ENCODE measurements around the gene NFILZ.

The NFILZ gene

GRCh38 chr19:8629996-8630683 is at the start of gene NFILZ:
TSS of gene NFILZ (plus strand) at chr19:8630633. CDS start at chr19:8676766, 46,133 bp downstream.
- DNase-seq, result no peak

DNA sequence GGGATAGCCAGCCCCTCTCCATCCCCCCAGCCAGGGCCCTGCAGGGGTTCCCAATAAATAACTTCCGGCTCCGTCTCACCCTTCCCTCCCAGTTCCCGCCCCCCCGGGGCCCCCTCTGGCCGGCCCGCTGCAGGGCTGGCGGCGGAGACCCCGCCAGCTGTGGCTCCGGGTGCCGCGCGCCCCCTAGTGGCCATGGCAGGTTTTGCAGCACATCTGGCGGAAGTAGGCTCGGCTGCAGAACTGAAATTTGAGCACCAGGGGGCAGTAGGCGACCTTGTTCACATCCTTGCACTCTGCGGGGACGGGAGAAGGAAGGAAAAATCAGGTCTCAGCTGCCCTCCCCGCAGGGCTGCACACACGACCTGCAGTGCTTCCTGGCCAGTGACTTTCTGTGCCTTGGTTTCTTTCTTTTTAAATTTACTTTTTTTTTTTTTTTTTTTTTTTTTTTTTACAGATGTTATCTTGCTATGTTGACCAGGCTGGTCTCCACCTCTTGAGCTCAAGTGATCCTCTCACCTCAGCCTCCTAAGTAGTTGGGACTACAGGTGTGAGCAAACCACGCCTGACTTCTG is 49.6 kb upstream of the NFILZ start:
- DNase-seq, result peak; percentile 71 to 82 (median 77)

GRCh38 chr19:8584965-8585893 is 45.2 kb upstream of the NFILZ start:
- DNase-seq, result no peak

DNA sequence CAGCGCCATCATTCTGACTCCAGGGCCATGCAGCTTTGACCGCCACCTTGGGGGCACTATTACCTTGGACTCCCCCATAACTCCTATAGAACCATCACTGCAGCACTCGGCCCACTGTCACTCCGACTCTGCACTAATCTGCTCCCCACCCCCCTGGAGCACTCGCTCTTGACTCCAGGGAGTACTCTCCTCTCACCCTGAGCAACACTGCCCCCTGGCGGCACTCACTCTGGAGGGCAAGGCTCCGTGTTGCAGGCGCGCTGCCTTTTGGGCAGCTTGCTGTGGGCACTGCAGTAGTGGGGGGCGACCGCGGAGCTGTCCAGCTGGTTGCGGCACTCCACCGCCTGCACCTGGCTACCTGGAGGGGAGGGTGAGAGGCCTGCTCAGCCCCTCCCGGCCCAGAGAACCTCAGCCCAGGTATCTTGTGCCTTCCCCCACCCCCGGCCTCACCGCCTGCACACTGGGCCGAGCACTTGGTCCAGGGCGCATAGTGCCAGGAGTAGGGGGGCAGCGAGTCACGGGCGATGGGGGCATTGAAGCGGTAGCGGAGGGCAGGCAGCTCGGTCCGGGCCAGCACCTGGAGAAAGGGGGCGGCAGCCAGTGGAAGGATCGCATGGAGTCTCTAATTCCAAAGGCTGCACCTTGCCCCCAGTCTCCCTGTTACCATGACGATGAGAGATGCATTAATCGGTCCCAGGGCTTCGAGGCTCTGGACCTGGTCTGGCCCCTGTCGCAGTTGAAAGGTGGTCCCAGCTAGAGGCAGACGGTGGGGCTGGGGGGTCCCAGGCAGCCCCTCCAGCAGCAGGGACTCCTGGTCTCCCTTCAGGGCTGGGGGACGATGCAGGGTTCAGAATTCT is 44.3 kb upstream of the NFILZ start:
- DNase-seq, result peak in 1 of 4 experiments; percentile 36

- DNase-seq, result no peak
Measured at GRCh38 chr19:8589177-8589714, 41.2 kb upstream of the NFILZ start.

- peak; percentile 80 to 90 (median 86) for DNase-seq
Measured at GRCh38 chr19:8592231-8593009, 38.0 kb upstream of the NFILZ start.

GRCh38 chr19:8593931-8594330 is 36.5 kb upstream of the NFILZ start:
- no peak for DNase-seq

DNA sequence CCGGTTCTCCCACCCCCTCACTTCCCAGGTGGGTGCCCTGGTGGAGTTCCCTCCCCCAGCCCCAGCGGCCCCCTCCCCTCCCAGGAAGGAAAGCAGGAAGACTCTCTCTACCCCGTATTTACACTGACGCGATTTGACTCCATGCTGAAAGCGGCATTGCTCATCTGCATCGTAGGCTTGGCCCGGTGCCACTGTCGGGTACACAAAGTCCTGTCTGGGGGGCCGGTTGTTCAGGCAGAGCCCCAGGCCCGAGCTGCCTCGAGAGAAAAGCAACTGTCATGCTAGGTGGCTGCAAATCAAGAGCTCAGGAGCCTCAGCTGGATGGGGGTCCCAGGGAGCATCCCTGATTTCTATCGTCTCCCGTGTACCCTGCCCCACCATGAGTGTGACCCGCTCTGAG is 34.8 kb upstream of the NFILZ start:
- DNase-seq, result no peak

GRCh38 chr19:8596168-8596567 is 34.3 kb upstream of the NFILZ start:
- no peak for DNase-seq

DNA sequence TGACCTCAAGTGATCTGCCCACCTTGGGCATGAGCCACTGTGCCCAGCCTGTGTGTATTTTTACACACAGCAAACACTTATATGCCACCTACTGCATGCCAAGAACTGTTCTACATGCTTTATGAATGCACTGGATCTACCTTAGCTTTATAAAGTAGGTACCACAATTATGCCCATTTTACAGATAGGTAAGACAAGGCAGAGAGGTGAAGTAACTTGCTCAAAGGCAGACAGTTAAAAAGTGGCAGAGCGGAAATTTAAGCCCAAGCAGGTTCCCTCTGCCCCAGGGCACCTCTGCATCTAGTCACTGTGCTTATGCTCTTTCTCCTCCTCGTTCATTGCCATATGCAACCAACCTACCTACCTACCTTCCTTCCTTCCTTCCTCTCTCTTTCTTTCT is 30.4 kb upstream of the NFILZ start:
- no peak for DNase-seq

- no peak for DNase-seq
Measured at GRCh38 chr19:8600816-8601215, 29.6 kb upstream of the NFILZ start.

- DNase-seq, result no peak
Measured at GRCh38 chr19:8601796-8602195, 28.6 kb upstream of the NFILZ start.

- no peak for DNase-seq
Measured at GRCh38 chr19:8605514-8605913, 24.9 kb upstream of the NFILZ start.

DNA sequence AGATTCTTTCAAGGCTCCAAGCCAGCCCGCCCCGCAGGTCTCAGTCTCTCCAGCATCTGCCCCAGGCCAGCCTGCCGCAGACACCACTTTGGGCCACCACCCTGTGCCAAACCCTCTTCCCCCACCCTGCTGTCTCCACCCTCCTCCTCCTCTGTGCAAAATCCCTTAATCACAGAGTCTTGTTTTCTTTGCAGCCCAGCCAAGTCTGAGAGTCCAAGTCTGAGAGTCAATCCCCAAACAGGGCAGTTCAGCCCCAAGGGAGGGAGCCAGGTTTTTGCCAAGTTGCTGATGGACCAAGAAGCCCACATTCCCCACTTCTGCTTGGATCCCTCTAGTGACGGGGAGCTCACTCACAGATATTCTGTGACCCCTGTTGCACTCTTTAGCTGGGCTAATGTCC is 23.0 kb upstream of the NFILZ start:
- DNase-seq, result no peak

DNA sequence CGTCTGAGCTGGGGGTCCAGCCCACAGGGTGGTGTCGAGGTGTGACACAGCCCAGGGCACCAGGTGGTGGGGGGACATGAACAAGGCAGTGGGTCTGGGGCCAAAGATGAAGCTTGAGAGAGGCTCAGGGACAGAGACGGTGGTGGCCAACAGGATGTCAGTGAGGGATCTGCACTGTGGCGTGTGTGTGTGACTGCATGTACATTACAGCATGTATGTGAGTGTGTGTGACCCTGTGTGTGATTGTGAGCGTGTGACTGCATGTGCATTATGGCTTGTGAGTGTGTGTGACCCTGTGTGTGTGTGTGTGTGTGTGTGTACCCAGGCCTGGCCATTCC is 21.5 kb upstream of the NFILZ start:
- DNase-seq, result no peak

DNA sequence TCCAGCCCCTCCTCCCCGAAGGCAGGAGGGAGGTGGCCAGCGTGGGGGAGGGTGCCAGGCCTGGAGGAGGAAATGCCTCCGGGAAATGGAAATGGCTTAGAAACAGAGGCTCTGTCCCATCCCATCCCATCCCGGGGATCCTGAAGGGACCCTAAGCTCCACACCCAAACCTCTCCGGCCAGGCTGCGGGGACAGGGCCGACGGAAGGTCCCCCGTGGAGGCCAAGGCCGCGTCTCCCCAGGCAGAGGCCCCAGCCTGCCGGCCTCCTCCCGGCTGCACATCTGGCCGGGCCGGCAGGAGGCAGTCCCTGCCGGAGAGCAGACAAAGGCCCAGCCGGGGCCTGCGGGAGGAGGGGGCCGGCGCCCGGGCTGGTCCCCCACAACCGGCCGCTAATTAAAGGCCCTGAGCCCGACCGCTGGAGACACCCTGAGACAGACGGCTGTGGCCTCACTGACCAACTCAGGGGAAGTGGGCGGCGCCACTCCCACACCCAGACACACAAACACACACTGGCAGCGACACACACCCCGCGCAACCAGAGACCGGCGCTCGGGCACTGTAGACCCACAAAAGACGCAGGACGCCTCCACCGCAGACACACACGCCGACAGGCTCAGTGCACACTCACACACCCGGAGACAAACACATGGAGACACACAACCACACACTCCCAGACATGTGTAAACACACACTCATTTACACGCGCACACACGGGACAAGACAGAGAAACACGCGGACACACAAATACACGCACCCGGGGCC is 21.0 kb upstream of the NFILZ start:
- no peak for DNase-seq

DNA sequence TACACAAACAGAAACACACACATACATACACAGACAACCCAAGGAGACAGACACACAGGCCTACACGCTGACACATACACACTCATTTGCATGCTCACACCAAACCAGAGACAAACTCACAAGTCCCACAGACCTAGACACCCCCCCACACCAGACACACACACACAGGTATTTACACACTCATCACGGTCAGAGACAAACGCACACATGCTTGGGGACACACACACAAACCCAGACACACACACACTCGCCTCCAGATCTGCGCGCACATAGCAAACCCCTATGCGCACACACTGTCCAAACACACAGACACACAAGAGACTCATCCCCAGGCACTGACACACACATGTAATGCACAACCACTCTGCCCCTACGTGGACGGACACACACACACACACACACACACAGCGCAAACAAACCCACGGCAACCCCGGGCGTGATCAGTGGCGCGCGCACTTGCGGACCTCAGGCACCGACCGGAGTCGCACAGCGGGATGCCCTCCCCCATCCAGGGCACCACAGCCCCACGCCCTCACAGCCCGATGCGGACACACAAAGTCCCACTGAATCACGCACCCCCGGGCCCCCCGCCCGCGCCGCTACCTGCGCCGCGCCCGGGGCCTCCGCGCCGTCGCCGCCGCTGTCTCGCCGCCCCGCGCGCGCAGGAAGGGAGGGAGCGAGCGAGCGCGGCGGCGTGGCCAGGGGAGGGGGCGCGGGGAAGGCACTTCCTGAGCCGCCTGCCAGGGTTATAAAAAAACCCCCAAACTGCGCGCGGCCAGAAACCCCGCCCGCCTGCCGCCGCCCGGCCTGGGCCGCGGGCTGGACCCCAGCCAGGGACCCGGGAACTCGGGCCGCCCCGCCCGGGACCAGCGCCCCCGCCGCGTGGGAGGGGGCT is 20.1 kb upstream of the NFILZ start, which contains the start of gene ADAMTS10:
TSS of gene ADAMTS10 (minus strand) at position 675 of the 895 bp plus-strand sequence. CDS start 5,005 bp downstream, outside the sequence.
- DNase-seq, result peak in 1 of 4 experiments; percentile 23

- no peak for DNase-seq
Measured at GRCh38 chr19:8610936-8611300, 19.5 kb upstream of the NFILZ start.

GRCh38 chr19:8611391-8611876 is 19.0 kb upstream of the NFILZ start:
- DNase-seq, result no peak

All from activated CD4-positive, CD25-positive, alpha-beta regulatory T cell (primary cell).